Activated naive CD8-positive, alpha-beta T cell treated with anti-CD3 and anti-CD28 coated beads for 36 hours (primary cell): ENCODE measurements around the gene NFIA. TPM values are rescaled to one million over a fixed set of nuclear protein-coding genes. Genes with fewer than 3 reads are reported as not detected.

Experiments
- DNase-seq: peaks from one replicate; pipeline ENCODE4 v3.0.0; 2021
- H3K27ac Mint-ChIP-seq: one replicate; pipeline ENCODE4 v1.8.0; 2022; ENCODE audit warnings: mild to moderate bottlenecking, moderate library complexity, mixed read lengths
- H3K27me3 Mint-ChIP-seq: one replicate; pipeline ENCODE4 v1.8.0; 2022; ENCODE audit warnings: mild to moderate bottlenecking, mixed read lengths
- H3K36me3 Mint-ChIP-seq: one replicate; pipeline ENCODE4 v1.8.0; 2021; ENCODE audit warnings: mild to moderate bottlenecking, mixed read lengths
- H3K4me1 Mint-ChIP-seq: one replicate; pipeline ENCODE4 v1.8.0; 2021; ENCODE audit warnings: mixed read lengths
- H3K4me3 Mint-ChIP-seq: one replicate; pipeline ENCODE4 v1.8.0; 2022; ENCODE audit warnings: mild to moderate bottlenecking, moderate library complexity, mixed read lengths
- H3K9me3 Mint-ChIP-seq: one replicate; pipeline ENCODE4 v1.8.0; 2022; ENCODE audit warnings: mixed read lengths
- total RNA-seq, 2 experiments: library from RNA; stranded (reverse); gene quantifications; one replicate each; pipeline ENCODE4 v1.2.3, GENCODE V29; 2021

The NFIA gene
- total RNA-seq, 2 experiments from 2014 or later, result 1.3 to 1.7 TPM

DNA sequence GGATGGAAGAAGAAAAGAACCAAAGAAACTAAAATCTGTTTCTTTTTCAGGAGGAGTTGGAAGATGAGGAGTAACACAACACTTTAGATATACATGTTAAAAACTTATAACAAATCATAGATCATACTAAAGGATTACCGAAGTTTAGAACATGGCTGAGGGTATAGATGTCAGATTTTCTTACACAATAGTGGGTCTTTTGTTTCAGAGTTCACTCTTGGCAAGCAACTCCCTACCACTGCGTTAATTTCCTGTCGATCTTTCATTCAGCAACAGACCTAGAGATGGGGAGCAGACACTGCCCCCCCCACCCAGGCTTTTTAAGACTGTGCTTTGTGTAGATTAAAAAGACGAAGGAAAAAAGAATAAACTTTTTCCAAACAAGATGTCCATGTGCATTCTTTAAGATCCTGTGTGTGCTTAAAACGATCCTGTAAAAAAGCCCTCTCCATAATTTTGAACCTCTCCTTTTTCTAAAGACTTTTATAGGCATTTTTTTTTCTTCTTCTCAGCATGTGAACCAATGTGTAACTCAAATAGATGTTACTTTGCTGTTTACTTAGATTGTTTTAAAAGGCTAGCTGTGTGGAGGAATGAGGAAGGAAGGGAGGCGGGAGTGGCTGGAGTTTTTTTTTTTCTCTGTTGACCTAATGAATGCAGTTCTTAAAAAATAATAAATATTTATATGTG lies 50.4 kb downstream of the NFIA start:
- Mint-ChIP-seq H3K4me1 (peaks cover 5% of the 10 kb centered on the region), H3K9me3 (no peaks in the 10 kb centered on the region), H3K27ac (no peak overlapping the region), H3K27me3 (no peaks in the 10 kb centered on the region), H3K4me3 (no peak overlapping the region), H3K36me3 (no peaks in the 10 kb centered on the region)
- DNase-seq, result no peak

DNA sequence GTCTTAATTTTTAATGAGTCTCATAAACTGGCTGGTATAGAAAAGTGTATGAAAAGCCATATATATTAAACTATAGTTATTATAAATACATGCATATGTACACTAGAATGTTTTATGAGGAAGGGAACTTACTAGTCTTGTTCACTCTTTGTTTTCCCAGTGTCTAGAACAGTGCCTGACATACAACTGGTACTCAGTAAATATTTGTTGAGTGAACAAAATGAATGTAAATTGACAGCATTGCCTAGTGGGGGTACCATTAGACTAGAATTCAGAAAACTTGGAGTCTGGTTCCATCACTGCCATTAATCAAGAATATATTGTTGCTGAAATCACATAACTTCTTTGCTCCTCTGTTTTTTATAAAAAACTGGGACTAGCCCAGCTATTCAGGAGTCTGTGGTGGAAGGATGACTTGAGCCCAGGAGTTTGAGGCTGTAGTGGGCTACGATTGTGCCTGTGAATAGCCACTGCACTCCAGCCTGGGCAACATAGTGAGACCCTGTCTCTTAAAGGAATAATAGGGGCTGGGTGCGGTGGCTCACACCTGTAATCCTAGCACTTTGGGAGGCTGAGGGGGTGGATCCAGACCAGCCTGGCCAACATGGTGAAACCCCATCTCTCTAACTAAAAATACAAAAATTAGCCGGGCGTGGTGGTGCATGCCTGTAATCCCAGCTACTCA lies 51.1 kb downstream of the NFIA start:
- no peak overlapping the region for H3K27ac Mint-ChIP-seq
- H3K9me3 Mint-ChIP-seq, result no peaks in the 10 kb centered on the region
- no peaks in the 10 kb centered on the region for H3K36me3 Mint-ChIP-seq
- H3K4me1 Mint-ChIP-seq, result peaks cover 5% of the 10 kb centered on the region
- H3K4me3 Mint-ChIP-seq, result no peak overlapping the region
- DNase-seq, result no peak
- no peaks in the 10 kb centered on the region for H3K27me3 Mint-ChIP-seq

DNA sequence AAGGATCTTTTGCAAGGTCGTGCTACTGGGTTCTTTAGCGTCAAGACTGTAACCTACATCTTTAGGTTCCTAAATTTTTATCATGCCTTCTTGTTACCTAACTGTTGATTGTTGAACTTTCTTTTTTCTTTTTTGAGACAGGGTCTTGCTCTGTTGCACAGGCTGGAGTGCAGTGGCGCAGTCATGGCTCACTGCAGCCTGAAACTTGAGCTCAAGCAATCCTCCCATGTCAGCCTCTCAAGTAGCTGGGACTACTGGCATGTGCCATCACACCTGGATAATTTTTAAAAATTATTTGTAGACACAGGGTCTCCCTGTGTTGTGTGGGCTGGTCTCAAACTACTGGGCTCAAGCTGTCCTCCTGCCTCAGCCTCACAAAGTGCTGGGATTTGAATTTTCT lies 52.9 kb downstream of the NFIA start:
- Mint-ChIP-seq H3K27me3 (no peaks in the 10 kb centered on the region), H3K27ac (no peak overlapping the region), H3K9me3 (no peaks in the 10 kb centered on the region), H3K36me3 (no peaks in the 10 kb centered on the region), H3K4me1 (peaks cover 5% of the 10 kb centered on the region), H3K4me3 (no peak overlapping the region)
- no peak for DNase-seq

DNA sequence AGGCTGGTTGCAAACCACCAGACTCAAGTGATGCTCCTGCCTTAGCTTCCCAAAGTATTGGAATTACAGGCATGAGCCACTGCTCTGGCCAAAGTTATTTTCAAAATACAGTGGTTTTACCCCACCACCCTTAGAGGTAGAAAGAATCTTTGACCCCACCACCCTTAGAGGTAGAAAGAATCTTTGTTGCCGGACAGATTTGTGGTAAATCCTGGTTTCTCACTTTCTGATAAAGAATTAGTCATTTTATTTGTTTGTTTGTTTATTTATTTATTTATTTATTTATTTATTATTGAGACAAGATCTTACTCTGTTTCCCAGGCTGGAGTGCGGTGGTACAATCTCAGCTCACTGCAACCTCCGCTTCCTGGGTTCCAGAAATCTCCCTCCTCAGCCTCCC lies 55.9 kb downstream of the NFIA start:
- Mint-ChIP-seq H3K4me1 (peaks cover 8% of the 10 kb centered on the region), H3K27me3 (no peaks in the 10 kb centered on the region), H3K36me3 (no peaks in the 10 kb centered on the region), H3K9me3 (no peaks in the 10 kb centered on the region), H3K4me3 (no peak overlapping the region), H3K27ac (no peak overlapping the region)
- DNase-seq, result no peak

DNA sequence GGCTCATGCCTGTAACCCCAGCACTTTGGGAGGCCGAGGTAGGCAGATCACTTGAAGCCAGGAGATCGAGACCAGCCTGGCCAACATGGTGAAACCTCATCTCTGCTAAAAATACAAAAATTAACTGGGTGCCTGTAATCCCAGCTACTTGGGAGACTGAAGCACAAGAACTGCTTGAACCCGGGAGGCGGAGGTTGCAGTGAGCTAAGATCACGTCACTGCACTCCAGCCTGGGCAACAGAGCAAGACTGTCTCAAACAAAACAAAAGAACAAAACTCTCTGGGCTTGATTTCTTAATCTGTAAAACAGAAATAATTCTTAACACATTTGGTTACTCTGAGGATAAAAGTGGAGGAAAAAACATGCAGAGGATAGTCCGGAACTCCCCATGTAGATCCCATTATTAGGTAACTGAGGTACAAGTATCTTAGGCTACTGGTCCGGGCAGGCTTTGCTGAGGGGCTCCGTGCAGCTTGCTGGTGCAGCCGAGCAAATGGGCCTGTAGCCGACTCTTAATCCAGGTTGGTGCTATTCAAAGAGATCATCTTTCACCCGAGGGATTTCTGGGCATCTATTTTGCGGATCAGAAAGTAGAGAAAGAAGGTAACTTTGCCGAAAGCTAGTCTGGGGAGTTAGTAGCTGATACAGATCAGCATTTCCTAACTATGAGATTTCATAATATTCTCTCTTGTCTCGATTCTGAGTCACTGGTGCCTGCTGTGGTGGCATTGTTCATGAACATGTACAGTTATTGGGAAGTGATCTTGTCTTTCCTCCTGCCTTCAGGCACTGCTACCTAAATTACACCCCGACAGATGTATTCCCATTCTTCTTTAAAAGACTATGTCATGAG lies 56.8 kb downstream of the NFIA start:
- no peaks in the 10 kb centered on the region for H3K9me3 Mint-ChIP-seq
- DNase-seq, result no peak
- H3K36me3 Mint-ChIP-seq, result no peaks in the 10 kb centered on the region
- peaks cover 8% of the 10 kb centered on the region for H3K4me1 Mint-ChIP-seq
- H3K27ac Mint-ChIP-seq, result no peak overlapping the region
- no peaks in the 10 kb centered on the region for H3K27me3 Mint-ChIP-seq
- H3K4me3 Mint-ChIP-seq, result no peak overlapping the region

DNA sequence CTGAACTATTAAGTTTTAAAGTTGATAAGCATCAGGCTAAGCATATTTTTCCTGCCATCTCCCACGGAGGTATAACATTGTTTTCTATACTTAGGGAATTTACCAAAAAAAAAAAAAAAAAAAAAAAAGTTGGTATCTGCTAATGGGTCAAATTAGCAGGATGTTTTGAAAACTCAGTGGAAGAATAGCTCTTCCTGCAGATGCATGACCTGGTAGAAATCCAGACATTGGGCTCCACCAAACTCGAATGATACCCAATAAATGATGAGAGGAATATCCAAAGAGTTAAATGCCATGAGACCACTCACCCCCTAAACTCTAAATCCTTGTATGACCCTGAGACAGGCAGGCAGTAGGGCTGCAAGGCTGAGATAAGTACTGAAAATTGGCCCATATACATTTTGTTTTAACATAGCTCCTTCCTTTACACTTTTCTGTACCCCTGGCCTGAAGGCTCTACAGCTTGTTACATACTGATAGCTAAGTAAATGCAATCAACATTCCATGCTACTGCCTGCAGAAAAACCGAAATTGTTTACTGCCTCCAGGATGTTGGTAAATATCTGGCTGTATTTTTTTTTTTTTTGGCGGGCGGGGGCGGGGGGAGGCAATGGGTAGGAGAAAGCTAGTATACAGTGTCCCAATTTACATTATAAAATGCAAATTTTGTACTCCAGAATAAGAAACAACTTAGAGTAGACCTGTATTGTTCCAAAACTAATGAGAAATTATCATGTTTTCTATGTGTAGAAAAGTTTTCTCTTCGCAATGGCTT lies 57.6 kb downstream of the NFIA start:
- Mint-ChIP-seq H3K4me3 (no peak overlapping the region), H3K27me3 (no peaks in the 10 kb centered on the region), H3K36me3 (no peaks in the 10 kb centered on the region), H3K9me3 (no peaks in the 10 kb centered on the region), H3K4me1 (peaks cover 8% of the 10 kb centered on the region), H3K27ac (no peak overlapping the region)
- no peak for DNase-seq

DNA sequence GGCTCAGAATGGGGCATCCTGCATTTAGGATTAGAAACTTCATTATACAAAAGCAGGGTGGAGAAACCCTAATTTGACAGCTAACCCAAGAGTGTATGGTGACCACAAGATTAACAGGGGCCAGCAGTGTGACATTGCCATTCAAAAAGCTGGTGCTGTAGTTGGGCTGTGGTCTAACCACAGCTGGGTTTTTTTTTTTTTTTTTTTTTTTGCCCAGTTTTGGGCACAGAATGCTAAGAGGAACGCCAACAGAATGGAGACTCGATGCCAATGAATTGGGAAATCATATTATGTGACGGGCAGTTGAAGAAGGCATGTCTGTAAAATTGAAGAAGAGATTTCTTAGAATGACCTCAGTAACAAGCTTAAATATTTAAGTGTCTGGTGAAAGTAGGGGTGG lies 58.4 kb downstream of the NFIA start:
- Mint-ChIP-seq H3K27me3 (no peaks in the 10 kb centered on the region), H3K4me3 (no peak overlapping the region), H3K4me1 (peaks cover 8% of the 10 kb centered on the region), H3K27ac (no peak overlapping the region), H3K9me3 (no peaks in the 10 kb centered on the region), H3K36me3 (no peaks in the 10 kb centered on the region)
- no peak for DNase-seq

DNA sequence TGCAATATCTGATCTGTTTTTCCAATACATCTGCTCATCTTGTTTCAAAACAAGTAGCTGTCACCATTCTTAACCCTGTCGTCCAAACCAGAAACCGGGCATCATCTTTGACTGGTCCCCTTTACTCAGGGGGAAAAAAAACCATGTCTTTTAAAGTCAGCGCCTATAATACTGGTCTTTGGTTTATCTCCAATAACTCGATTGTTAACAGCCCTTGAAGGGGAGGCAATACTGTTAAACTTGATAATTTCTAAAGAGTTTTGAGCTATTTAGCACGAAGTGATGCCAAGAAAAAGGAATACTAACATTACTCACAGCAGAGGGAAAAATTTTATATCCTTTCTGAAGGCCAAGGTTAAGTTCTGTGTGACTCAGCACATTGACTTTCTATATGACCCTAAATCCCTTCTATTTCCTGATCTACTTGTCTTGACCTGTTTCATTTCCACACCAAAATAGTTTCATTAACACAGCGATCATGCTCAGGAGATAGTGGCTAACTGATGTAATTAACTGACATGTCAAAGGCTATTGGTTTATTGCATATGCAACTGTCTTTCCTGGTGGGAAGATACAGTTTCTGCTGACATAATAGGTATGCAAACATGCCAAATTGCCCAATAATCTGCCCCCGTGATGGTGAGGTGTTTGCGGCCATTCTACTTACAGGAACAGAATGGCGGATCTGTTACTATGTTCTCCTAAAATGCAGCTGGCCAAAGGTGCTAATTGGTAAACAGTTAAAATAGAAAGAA lies 59.1 kb downstream of the NFIA start:
- Mint-ChIP-seq H3K9me3 (no peaks in the 10 kb centered on the region), H3K4me3 (no peak overlapping the region), H3K27me3 (no peaks in the 10 kb centered on the region), H3K36me3 (no peaks in the 10 kb centered on the region), H3K27ac (no peak overlapping the region), H3K4me1 (peaks cover 8% of the 10 kb centered on the region)
- DNase-seq, result no peak

DNA sequence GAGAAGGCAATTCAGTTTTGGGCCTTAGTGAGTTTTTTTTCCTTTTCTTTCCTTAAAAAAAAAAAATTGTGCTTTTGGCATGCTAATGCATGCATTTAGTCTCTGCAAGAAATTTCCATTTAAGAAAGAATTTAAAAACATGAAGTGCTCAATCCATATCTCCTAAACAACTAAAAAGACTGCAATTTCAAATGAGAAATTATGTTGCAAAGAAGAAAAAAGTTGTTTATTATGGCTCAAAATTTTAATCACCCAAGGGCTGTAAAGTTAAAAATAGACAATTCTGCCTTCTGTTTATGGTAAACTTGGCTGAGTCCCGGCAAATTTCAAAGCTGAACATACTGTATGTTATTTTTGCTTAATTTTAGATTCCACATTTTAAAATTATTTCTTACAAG lies 59.7 kb downstream of the NFIA start:
- no peaks in the 10 kb centered on the region for H3K36me3 Mint-ChIP-seq
- peaks cover 8% of the 10 kb centered on the region for H3K4me1 Mint-ChIP-seq
- no peak for DNase-seq
- H3K27ac Mint-ChIP-seq, result no peak overlapping the region
- no peaks in the 10 kb centered on the region for H3K27me3 Mint-ChIP-seq
- no peaks in the 10 kb centered on the region for H3K9me3 Mint-ChIP-seq
- no peak overlapping the region for H3K4me3 Mint-ChIP-seq

DNA sequence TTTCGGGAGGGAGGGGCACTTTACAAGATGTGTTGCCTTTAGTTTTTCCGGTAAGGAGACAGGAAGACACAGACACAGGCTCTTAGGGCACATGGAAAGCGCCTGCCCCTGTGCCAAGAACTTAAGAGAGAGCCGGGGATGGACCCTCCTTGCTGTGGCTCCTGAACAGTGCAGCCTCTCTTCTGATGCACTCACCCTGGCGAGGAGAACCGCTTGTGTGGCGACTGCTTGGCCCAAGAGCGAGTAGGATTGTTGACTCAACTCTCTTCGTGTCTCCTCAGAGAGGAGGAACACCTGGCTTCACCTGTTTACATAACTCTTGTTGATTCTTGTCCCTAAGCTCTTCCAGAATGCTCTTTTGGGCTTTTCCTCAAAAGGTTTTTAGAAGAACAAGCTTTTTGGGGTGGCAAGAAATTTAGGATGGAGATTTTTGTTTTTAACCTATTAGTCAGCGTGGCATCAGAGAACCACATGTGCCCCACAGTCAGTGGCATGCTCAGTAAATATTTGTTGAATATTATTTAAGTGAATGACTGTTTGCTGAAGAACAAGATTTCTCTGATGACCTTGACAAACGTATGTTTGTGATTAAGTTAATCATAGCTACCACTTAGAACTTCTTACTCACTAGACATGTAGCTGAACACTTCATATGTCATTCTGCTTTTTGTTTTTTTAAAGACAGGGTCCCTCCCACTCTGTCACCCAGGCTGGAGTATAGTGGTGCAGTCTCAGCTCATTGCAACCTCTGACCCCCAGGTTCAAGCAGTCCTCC lies 60.6 kb downstream of the NFIA start:
- H3K27ac Mint-ChIP-seq, result no peak overlapping the region
- no peak overlapping the region for H3K4me3 Mint-ChIP-seq
- no peaks in the 10 kb centered on the region for H3K9me3 Mint-ChIP-seq
- no peaks in the 10 kb centered on the region for H3K36me3 Mint-ChIP-seq
- DNase-seq, result no peak
- H3K4me1 Mint-ChIP-seq, result peaks cover 8% of the 10 kb centered on the region
- no peaks in the 10 kb centered on the region for H3K27me3 Mint-ChIP-seq

DNA sequence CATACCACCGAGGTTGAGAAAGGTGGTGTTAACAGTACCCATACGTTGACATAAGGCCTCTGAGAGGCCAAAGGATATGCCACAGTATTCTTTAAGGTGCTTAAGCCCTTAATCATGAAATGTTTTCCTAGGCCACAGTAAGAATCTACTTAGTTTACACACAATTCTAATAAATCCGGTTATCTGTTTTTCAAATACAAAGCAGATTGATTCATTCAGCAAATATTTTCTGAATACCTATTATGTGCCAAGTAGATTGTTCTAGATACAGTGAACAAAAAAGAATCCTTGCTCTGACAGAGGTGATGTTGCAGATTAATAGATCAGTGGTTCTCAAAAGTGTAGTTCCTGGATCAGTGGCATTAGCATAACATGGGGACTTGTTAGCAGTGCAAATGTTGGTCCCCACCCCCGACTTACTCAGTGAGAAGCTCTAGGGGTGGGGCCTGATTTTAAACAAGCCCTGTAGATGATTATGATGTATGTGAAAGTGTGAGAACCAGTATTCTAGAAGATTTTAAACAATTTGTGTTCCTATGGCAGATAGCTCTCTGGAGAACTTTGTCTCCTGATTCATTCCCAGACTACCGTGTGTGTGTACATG lies 61.6 kb downstream of the NFIA start:
- Mint-ChIP-seq H3K36me3 (no peaks in the 10 kb centered on the region), H3K9me3 (no peaks in the 10 kb centered on the region), H3K27ac (no peak overlapping the region), H3K4me3 (no peak overlapping the region), H3K4me1 (peaks cover 8% of the 10 kb centered on the region), H3K27me3 (no peaks in the 10 kb centered on the region)
- no peak for DNase-seq

DNA sequence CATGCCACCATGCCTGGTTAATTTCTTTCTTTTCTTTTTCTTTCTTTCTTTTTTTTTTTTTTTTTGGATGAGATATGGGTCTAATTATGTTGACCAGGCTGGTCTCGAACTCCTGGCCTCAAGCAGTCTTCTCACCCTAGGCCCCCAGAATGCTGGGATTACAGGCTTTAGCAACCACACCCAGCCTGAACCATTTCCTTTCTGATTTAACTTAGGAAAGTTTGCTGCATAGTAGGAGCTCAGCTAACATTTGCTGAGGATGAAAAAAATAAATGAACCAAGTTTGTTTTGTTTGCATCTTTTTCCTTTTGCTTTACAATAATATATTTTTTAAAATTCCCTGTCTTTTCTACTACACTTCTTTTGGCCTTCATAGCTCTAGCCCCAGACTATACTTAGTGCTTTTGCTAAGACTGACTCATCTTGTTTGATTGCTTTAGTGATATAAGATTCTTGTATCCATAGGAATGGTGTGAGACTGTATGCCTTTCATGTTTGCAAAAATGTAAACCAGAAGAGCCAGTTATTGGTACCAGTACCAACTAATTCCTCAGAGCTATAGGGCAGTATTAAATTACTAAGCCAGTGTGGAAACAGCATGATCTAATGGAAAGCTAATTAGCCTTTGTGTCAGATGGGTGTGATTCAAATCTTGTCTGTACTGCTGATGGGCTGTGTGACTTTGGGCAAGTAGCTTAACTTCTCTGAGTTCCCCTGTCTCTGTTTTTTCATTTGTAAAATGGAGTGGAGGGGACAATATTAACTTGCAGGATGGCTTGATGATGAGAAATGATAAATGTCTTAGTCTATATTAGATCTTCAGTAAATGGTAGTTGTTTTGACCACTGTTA lies 66.9 kb downstream of the NFIA start:
- H3K4me1 Mint-ChIP-seq, result no peaks in the 10 kb centered on the region
- no peak for DNase-seq
- no peak overlapping the region for H3K4me3 Mint-ChIP-seq
- H3K36me3 Mint-ChIP-seq, result peaks cover 3% of the 10 kb centered on the region
- H3K27me3 Mint-ChIP-seq, result no peaks in the 10 kb centered on the region
- no peak overlapping the region for H3K27ac Mint-ChIP-seq
- no peaks in the 10 kb centered on the region for H3K9me3 Mint-ChIP-seq

DNA sequence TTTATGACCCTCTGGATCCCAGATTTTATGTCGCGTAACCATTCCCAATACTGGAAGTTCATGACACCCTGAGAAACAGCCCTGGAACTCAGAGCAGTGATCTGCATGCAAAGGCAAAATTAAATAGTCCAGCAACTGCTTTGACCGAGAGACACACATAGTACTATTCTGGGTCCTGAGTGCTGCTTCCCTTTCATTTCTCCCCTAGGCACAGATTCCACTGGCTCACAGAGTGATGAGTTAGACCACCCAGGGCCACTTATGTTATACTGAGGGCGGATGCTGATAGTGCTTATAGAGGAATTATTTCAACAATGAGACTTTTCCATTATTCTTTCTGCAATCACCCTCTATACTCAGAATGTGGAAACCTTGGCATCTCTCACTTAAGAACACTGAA lies 69.2 kb downstream of the NFIA start:
- Mint-ChIP-seq H3K27me3 (no peaks in the 10 kb centered on the region), H3K27ac (no peak overlapping the region), H3K4me3 (no peak overlapping the region), H3K9me3 (no peaks in the 10 kb centered on the region), H3K36me3 (peaks cover 3% of the 10 kb centered on the region), H3K4me1 (no peaks in the 10 kb centered on the region)
- DNase-seq, result no peak
